Duodenal mucosa (tissue), 2 donors: ENCODE results near the gene HIGD1C.

Source experiments
- H3K27ac ChIP-seq: one replicate; pipeline ENCODE4 v1.7.0; 2013; ENCODE audit warnings: low read depth, low read length
- H3K27me3 ChIP-seq, 2 donors: one replicate each; pipeline ENCODE4 v1.7.0; 2013; ENCODE audit warnings: low read length in 2 of 2, control low read depth in 1 of 2; ENCODE audit not compliant: insufficient read depth in 2 of 2, control insufficient read depth in 1 of 2
- H3K36me3 ChIP-seq, 2 donors: one replicate each; pipeline ENCODE4 v1.7.0; 2013; ENCODE audit warnings: low read length in 2 of 2, control low read depth in 1 of 2; ENCODE audit not compliant: insufficient read depth in 2 of 2, control insufficient read depth in 1 of 2
- H3K4me1 ChIP-seq, 2 donors: one replicate each; pipeline ENCODE4 v1.7.0; 2013; ENCODE audit warnings: low read length in 2 of 2, control low read depth in 1 of 2; ENCODE audit not compliant: insufficient read depth in 2 of 2, control insufficient read depth in 1 of 2
- H3K4me3 ChIP-seq, 2 donors: one replicate each; pipeline ENCODE4 v1.7.0; 2013; ENCODE audit warnings: low read length in 2 of 2, low read depth in 1 of 2
- H3K9ac ChIP-seq, 2 donors: one replicate each; pipeline ENCODE4 v1.7.0; 2013; ENCODE audit warnings: low read length in 2 of 2, low read depth in 1 of 2
- H3K9me3 ChIP-seq, 2 donors: one replicate each; pipeline ENCODE4 v1.7.0; 2013; ENCODE audit warnings: low read length in 2 of 2, control low read depth in 1 of 2; ENCODE audit not compliant: control insufficient read depth in 1 of 2

Gene HIGD1C

DNA sequence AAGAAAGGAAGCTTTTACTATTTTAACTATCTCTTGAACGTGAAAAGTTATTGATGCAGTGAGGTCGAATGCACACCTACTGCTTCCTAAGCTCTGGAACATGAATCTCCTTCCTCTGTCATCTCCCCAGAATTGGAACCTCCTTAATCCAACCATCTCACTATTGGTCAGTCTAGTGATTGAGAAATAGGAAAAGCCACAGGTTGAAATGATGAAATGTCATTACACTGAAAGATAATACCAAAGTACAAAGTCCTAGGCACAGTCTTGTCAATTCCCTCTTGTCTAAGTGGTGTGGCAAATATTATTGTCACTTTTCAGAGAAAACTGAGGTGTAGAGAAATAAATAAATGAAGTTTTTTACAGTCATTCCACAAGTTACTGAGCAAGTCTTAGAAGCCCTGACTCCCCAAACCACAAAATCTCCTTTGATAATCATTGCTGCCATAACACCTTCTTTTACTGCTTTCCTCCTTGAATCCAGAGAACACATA is 19.5 kb upstream of the HIGD1C start:
- Histone ChIP-seq H3K9me3 (peaks cover 5 to 12% of the 10 kb centered on the region in 2 donors), H3K4me3 (no peak overlapping the region), H3K4me1 (peaks cover 48 to 52% of the 10 kb centered on the region in 2 donors), H3K27me3 (no peaks in the 10 kb centered on the region), H3K9ac (no peak overlapping the region), H3K27ac (no peak overlapping the region), H3K36me3 (peaks cover 13 to 30% of the 10 kb centered on the region in 2 donors)

DNA sequence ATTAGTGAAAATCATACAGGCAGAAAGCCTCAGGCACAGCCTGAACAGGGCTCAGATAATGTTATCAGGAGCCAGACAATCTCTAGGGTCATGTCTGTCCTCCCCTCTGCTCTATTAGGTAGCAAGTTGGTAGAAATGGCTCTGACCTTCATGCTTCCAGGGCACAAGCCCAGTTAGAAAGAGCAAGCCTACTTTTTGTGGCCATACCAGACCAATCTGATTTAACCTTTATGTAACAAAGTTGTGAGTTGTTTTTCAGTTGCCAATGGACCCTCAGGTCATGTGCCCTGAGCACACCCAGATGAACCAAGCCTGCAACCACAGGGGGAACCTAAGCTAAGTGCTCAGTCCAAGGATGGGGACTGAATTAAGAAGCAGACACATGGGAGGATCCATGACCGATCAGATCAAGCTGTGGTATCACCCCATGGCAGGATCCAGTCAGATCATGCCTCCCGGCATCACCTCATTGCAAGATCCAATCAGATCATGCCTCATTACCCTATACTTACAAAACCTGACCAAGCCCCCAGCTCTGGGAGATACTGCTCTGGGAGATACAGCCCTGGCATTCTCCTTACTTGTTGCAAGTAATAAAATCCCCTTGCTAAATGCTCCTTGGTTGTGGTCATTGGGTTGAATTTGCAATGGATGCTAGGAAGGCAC is 18.8 kb upstream of the HIGD1C start:
- Histone ChIP-seq H3K9me3 (peaks cover 5 to 13% of the 10 kb centered on the region in 2 donors), H3K4me1 (peaks cover 42 to 47% of the 10 kb centered on the region in 2 donors), H3K36me3 (peaks cover 13 to 30% of the 10 kb centered on the region in 2 donors), H3K4me3 (no peak overlapping the region), H3K27ac (no peak overlapping the region), H3K27me3 (no peaks in the 10 kb centered on the region), H3K9ac (no peak overlapping the region)

DNA sequence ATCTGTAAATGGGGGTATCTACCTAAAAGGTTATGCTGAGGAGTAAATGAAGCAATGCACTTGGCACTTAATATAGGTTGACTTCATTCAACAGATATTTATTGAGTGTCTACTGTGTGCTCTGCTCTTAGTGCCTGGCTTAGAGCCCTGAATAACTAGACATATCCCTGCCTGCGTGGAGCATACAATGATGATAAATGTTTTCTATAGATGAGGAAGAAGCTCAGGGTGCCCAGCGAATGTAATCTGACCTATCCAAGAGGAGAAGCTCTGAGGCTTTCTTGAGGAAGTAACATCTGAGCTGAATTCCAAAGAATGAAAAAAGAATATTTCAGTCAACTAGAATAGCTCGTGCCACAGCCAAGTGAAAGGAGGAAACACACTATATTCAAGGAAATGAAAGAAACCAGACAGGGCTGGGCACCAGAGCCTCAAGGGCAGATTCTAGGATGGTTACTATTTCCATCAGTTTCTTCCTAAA is 17.9 kb upstream of the HIGD1C start:
- H3K9me3 ChIP-seq: peaks cover 5 to 13% of the 10 kb centered on the region in 2 donors
- H3K36me3 ChIP-seq: peaks cover 13 to 30% of the 10 kb centered on the region in 2 donors
- peak overlapping the region; percentile 2 to 13 for H3K4me3 ChIP-seq
- peaks cover 40 to 41% of the 10 kb centered on the region in 2 donors for H3K4me1 ChIP-seq
- H3K9ac ChIP-seq: no peak overlapping the region
- no peak overlapping the region for H3K27ac ChIP-seq
- H3K27me3 ChIP-seq: no peaks in the 10 kb centered on the region

DNA sequence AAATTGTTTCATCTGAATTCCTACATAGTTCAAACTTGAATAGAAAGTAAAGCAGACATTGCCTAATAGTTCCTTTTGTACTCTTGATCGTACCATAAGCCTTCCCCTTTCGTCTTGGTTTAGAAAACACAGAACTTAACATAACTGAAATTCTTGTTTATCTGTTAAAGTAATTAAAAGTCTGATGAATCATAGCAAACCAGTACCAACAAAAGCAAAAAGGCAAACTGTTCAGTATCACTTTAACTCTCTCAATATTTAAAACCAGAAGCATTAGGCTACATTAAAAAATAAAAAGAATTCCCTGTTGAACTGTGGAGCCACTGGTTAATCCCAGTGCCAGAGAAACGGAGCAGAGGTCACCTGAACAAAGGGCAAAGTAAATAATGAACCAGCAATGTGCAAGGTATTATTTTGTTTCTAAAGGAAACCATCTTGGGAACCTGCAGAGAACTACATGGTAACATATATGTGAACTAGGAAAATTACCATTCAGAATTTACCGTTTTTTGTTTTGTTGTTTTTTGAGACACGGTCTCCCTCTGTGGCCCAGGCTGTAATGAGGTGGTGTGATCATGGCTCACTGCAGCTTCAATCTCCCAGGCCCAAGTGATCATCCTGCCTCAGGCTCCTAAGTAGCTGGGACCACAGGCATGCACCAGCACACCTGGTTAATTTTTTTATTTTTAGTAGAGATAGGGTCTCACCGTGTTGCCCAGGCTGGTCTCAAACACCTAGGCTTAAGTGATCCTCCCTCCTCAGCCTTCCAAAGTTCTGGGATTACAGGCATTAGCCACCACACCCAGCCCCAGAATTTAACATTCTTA is 17.1 kb upstream of the HIGD1C start:
- Histone ChIP-seq H3K27ac (no peak overlapping the region), H3K4me3 (peak overlapping the region in 1 of 2 donors; percentile 2), H3K27me3 (no peaks in the 10 kb centered on the region), H3K36me3 (peaks cover 13 to 24% of the 10 kb centered on the region in 2 donors), H3K9ac (no peak overlapping the region), H3K9me3 (peaks cover 5 to 13% of the 10 kb centered on the region in 2 donors), H3K4me1 (peaks cover 40 to 41% of the 10 kb centered on the region in 2 donors)

DNA sequence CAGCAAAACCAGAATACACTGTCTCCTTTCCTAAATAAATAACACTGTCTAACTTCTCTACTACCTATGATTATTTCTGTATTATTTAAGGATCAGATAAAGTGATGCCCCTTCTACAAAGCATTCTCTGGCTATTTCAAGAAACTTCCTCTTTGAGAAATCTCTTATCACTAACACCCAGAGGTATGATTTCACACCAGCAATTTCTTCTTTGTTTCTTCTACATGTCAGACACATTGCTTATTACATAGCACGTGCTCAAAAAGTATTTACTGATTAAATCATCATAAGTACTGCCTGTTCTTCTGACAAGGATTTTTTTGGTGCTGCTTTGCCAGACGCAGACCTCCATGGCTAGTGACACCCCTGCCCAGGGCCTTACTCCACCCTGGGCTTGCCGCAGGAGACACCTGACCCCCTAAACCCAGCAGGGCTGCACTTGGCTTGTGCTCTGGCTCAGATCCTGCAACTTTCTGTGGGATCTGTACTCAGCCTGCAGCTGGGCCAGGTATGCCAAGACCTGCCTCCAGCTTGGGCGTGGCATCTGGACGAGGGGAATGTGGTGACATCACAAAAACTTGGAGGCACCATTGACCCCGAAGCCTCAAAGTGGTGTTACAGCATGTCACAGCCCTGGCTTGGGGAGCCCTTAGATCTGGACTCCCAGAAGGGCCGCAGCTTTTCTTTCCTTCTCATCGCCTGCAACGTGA is 15.4 kb upstream of the HIGD1C start:
- Histone ChIP-seq H3K27ac (no peak overlapping the region), H3K4me1 (peaks cover 33 to 37% of the 10 kb centered on the region in 2 donors), H3K9ac (no peak overlapping the region), H3K36me3 (peaks cover 10% of the 10 kb centered on the region in 2 donors), H3K27me3 (no peaks in the 10 kb centered on the region), H3K9me3 (peaks cover 5 to 13% of the 10 kb centered on the region in 2 donors), H3K4me3 (no peak overlapping the region)

DNA sequence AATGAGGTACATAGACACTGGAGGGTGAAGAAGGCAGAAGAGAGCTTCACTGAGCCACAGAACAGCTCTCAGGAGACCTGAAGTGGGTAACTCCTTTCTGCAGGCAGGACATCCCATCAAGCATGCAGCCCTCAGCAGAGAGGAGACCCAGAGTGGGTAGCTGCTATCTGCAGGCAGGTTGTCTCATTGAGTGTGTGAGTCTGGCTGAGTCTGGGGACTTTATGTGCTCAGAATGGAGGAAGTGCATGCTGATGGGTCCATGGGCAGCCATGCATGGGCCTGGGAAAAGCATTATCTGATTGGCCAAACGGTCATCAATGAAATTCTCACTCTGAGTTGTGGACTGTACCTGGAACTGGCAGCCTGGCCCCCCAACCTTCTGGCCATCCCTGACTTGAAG is 14.7 kb upstream of the HIGD1C start:
- H3K9ac ChIP-seq: no peak overlapping the region
- H3K36me3 ChIP-seq: peaks cover 10% of the 10 kb centered on the region in 2 donors
- H3K4me1 ChIP-seq: peaks cover 28 to 30% of the 10 kb centered on the region in 2 donors
- H3K4me3 ChIP-seq: no peak overlapping the region
- H3K9me3 ChIP-seq: peaks cover 5 to 13% of the 10 kb centered on the region in 2 donors
- H3K27ac ChIP-seq: no peak overlapping the region
- no peaks in the 10 kb centered on the region for H3K27me3 ChIP-seq

DNA sequence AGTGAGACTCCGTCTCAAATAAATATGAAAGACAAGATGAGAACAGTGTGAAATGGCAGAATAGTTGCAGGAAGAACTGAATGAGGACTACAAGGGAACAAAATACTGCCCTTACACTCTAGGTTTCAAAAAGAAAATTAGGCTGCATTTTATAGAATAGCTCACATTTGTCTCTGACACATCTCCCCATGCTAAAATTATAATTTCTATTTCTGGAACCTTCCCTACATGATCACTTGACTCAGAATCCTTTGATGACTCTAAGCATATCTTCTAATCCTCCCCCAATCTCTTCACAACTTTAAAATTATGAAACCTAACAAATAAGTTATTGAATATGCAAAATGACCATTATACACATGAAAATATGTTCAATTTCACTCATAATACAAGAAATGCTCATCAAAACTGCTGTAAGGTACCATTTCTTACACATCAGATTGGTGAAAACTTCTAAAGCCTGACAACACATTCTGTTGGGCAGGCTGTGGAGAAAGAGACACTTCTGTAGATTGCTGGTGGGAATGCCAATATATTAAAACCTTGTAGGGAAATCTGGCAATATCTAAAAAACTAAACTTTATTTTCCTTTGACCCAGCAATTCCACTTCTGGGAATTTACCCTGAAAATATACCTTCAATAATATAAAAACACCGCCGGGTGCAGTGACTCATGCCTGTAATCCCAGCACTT is 4.3 kb upstream of the HIGD1C start:
- Histone ChIP-seq H3K27me3 (no peaks in the 10 kb centered on the region), H3K9me3 (no peaks in the 10 kb centered on the region), H3K9ac (no peak overlapping the region), H3K4me1 (no peaks in the 10 kb centered on the region), H3K4me3 (no peak overlapping the region), H3K36me3 (no peaks in the 10 kb centered on the region), H3K27ac (no peak overlapping the region)

DNA sequence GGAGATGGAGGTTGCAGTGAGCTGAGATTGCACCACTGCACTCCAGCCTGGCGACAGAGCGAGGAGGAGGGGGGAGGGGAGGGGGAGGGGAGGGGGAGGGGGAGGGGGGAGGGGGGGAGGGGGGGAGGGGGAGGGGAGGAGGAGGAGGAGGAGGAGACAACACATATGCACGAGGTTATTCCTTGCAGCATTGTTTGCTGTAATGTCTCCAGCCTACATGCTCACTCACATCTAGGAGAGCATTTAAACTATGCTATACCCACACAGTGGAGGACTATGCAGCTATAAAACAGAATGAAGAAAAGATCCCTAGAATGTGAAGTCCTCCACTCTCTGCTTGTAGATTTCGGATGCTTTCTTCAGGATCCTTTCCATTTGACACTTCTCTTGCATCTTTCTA is 3.5 kb upstream of the HIGD1C start:
- no peaks in the 10 kb centered on the region for H3K36me3 ChIP-seq
- no peaks in the 10 kb centered on the region for H3K4me1 ChIP-seq
- no peak overlapping the region for H3K27ac ChIP-seq
- no peaks in the 10 kb centered on the region for H3K9me3 ChIP-seq
- H3K27me3 ChIP-seq: no peaks in the 10 kb centered on the region
- H3K9ac ChIP-seq: no peak overlapping the region
- H3K4me3 ChIP-seq: no peak overlapping the region

DNA sequence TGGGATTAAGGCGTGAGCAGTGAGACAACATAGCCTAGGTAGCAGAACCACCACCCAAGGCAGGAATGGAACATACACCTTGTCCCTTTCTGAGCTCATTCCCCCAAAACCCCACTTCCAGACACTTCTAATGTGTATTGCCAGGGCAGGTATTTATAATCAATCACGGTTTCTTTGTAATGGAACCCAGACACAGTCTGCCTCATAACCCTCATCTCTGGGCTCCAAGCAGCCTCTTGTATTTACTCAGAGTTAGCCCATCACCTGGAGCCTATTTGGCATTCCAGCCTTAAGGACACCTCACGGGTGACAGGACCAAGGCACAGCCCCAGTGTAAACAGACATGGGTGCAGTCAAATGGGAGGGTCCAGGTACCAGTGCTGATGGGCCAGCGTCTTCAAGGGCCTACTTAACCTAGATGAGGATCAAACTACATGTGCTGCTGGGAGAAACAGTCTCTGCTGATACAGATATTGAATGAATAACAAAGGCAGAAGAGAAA is 2.5 kb upstream of the HIGD1C start:
- H3K4me1 ChIP-seq: no peaks in the 10 kb centered on the region
- H3K4me3 ChIP-seq: no peak overlapping the region
- no peak overlapping the region for H3K27ac ChIP-seq
- no peak overlapping the region for H3K9ac ChIP-seq
- no peaks in the 10 kb centered on the region for H3K9me3 ChIP-seq
- no peaks in the 10 kb centered on the region for H3K36me3 ChIP-seq
- H3K27me3 ChIP-seq: no peaks in the 10 kb centered on the region
